HG03432 (cell line): ENCODE results near the gene PTPN9.
"Not testable (repeated sequence)": the region's sequence is repeated elsewhere in the genome, so short reads cannot be mapped to it uniquely, and the experiment has no call there.

Experiments used
- ATAC-seq: cut with Tn5 transposase; IDR thresholded peaks from one replicate; pipeline ENCODE4 v1.9.1; 2021; ENCODE audit warnings: mild to moderate bottlenecking, moderate library complexity; ENCODE audit not compliant: unreplicated experiment

Gene PTPN9

GRCh38 chr15:75454471-75455378 lies 124.4 kb downstream of the PTPN9 start:
- no peak for ATAC-seq

GRCh38 chr15:75453703-75454470 lies 125.2 kb downstream of the PTPN9 start:
- peak; percentile 35 for ATAC-seq

GRCh38 chr15:75452865-75453702 lies 126.0 kb downstream of the PTPN9 start:
- no peak for ATAC-seq

GRCh38 chr15:75452364-75452864 lies 126.7 kb downstream of the PTPN9 start:
- no peak for ATAC-seq

- ATAC-seq: peak; percentile 41
Measured at GRCh38 chr15:75451674-75452363, 127.3 kb downstream of the PTPN9 start, which contains the start of gene SIN3A. SIN3A (minus strand) TSS chr15:75451690; CDS start chr15:75430375, 21,315 bp downstream.

GRCh38 chr15:75451202-75451673 lies 127.9 kb downstream of the PTPN9 start:
- no peak for ATAC-seq

GRCh38 chr15:75450307-75451201 lies 128.6 kb downstream of the PTPN9 start:
- ATAC-seq: peak; percentile 25

GRCh38 chr15:75449585-75450306 lies 129.4 kb downstream of the PTPN9 start:
- no peak for ATAC-seq

- ATAC-seq: not testable (repeated sequence)
Measured at GRCh38 chr15:75448171-75448570, 130.9 kb downstream of the PTPN9 start.

- ATAC-seq: no peak
Measured at GRCh38 chr15:75446151-75446550, 133.0 kb downstream of the PTPN9 start.

GRCh38 chr15:75445324-75445723 lies 133.8 kb downstream of the PTPN9 start:
- not testable (repeated sequence) for ATAC-seq

GRCh38 chr15:75443972-75444453 lies 135.1 kb downstream of the PTPN9 start:
- not testable (repeated sequence) for ATAC-seq

- ATAC-seq: no peak
Measured at GRCh38 chr15:75437721-75438120, 141.4 kb downstream of the PTPN9 start.

- ATAC-seq: no peak
Measured at GRCh38 chr15:75436881-75437280, 142.2 kb downstream of the PTPN9 start.

GRCh38 chr15:75431682-75432081 lies 147.4 kb downstream of the PTPN9 start:
- ATAC-seq: no peak

- ATAC-seq: no peak
Measured at GRCh38 chr15:75431270-75431669, 147.8 kb downstream of the PTPN9 start.

- no peak for ATAC-seq
Measured at GRCh38 chr15:75430259-75430658, 148.9 kb downstream of the PTPN9 start.

- ATAC-seq: no peak
Measured at GRCh38 chr15:75428152-75428551, 151.0 kb downstream of the PTPN9 start.
